Activated naive CD8-positive, alpha-beta T cell treated with anti-CD3 and anti-CD28 coated beads, Interleukin-2, amount 10 ng/mL, durations not matched to agents 7 days and 5 days (primary cell): Measurements from ENCODE around the gene TXNRD3. TPM values are rescaled to one million over a fixed set of nuclear protein-coding genes. Genes with fewer than 3 reads are reported as not detected.
"Not testable (repeated sequence)": the region's sequence is repeated elsewhere in the genome, so short reads cannot be mapped to it uniquely, and the experiment has no call there.

ENCODE experiments used
- ATAC-seq: fragments of 150-1000 bp; cut with Tn5 transposase; one replicate; pipeline ENCODE4 v1.10.0; 2021; ENCODE audit warnings: low read depth, moderate library complexity
- POLR2A ChIA-PET: fragments of 350-600 bp; sonication (Branson Sonifier 250); formaldehyde crosslinking; loops from one replicate; lab custom pipeline; 2021; ENCODE audit warnings: antibody characterized with exemption; lab: Charles Lee
- DNase-seq: peaks from one replicate; pipeline ENCODE4 v3.0.0; 2021
- H3K27ac Mint-ChIP-seq: one replicate; pipeline ENCODE4 v1.8.0; 2022; ENCODE audit warnings: mild to moderate bottlenecking, mixed read lengths
- H3K27me3 Mint-ChIP-seq: one replicate; pipeline ENCODE4 v1.8.0; 2022; ENCODE audit warnings: mild to moderate bottlenecking, moderate library complexity, mixed read lengths
- H3K36me3 Mint-ChIP-seq: one replicate; pipeline ENCODE4 v1.8.0; 2021; ENCODE audit warnings: mild to moderate bottlenecking, mixed read lengths
- H3K4me1 Mint-ChIP-seq: one replicate; pipeline ENCODE4 v1.8.0; 2021; ENCODE audit warnings: mixed read lengths
- H3K4me3 Mint-ChIP-seq: one replicate; pipeline ENCODE4 v1.8.0; 2022; ENCODE audit warnings: mild to moderate bottlenecking, moderate library complexity, mixed read lengths
- H3K9me3 Mint-ChIP-seq: one replicate; pipeline ENCODE4 v1.8.0; 2021; ENCODE audit warnings: mixed read lengths
- total RNA-seq, 2 experiments: library from RNA; stranded (reverse); gene quantifications; one replicate each; pipeline ENCODE4 v1.2.3, GENCODE V29; 2021

Gene TXNRD3
- total RNA-seq, 2 experiments from 2014 or later, result 1.1 to 1.5 TPM

GRCh38 chr3:126646674-126647073 lies 8.2 kb downstream of the TXNRD3 start:
- Mint-ChIP-seq H3K4me3 (no peak overlapping the region), H3K27me3 (peaks cover 3% of the 10 kb centered on the region), H3K36me3 (peaks cover 1% of the 10 kb centered on the region), H3K9me3 (peaks cover 2% of the 10 kb centered on the region), H3K27ac (no peak overlapping the region), H3K4me1 (no peaks in the 10 kb centered on the region)
- no peak for DNase-seq
- POLR2A ChIA-PET, result no interaction called here
- no peak for ATAC-seq

GRCh38 chr3:126644615-126645014 lies 10.3 kb downstream of the TXNRD3 start:
- Mint-ChIP-seq H3K36me3 (peaks cover 4% of the 10 kb centered on the region), H3K27me3 (peaks cover 3% of the 10 kb centered on the region), H3K27ac (no peak overlapping the region), H3K4me3 (no peak overlapping the region), H3K9me3 (no peaks in the 10 kb centered on the region), H3K4me1 (peaks cover 1% of the 10 kb centered on the region)
- ATAC-seq, result no peak
- DNase-seq, result no peak
- POLR2A ChIA-PET, result no interaction called here

GRCh38 chr3:126638790-126639189 lies 16.1 kb downstream of the TXNRD3 start:
- POLR2A ChIA-PET, result no interaction called here
- H3K4me3 Mint-ChIP-seq, result no peak overlapping the region
- no peak for DNase-seq
- H3K9me3 Mint-ChIP-seq, result no peaks in the 10 kb centered on the region
- peaks cover 1% of the 10 kb centered on the region for H3K4me1 Mint-ChIP-seq
- peaks cover 3% of the 10 kb centered on the region for H3K36me3 Mint-ChIP-seq
- no peak overlapping the region for H3K27ac Mint-ChIP-seq
- no peaks in the 10 kb centered on the region for H3K27me3 Mint-ChIP-seq
- no peak for ATAC-seq

- ATAC-seq (no peak), DNase-seq (no peak)
- Mint-ChIP-seq H3K4me1 (peaks cover 1% of the 10 kb centered on the region), H3K4me3 (no peak overlapping the region), H3K27ac (no peak overlapping the region), H3K9me3 (no peaks in the 10 kb centered on the region), H3K36me3 (peaks cover 3% of the 10 kb centered on the region), H3K27me3 (no peaks in the 10 kb centered on the region)
- POLR2A ChIA-PET, result no interaction called here
These were observed 18.5 kb downstream of the TXNRD3 start for GRCh38 chr3:126636436-126636835.

- Mint-ChIP-seq H3K27ac (no peak overlapping the region), H3K9me3 (no peaks in the 10 kb centered on the region), H3K36me3 (no peaks in the 10 kb centered on the region), H3K4me3 (no peak overlapping the region), H3K4me1 (peaks cover 7% of the 10 kb centered on the region), H3K27me3 (no peaks in the 10 kb centered on the region)
- ATAC-seq, result no peak
- DNase-seq, result no peak
- POLR2A ChIA-PET, result no interaction called here
These were observed 20.1 kb downstream of the TXNRD3 start for GRCh38 chr3:126634803-126635202.

- Mint-ChIP-seq H3K36me3 (peaks cover 1% of the 10 kb centered on the region), H3K27ac (no peak overlapping the region), H3K9me3 (no peaks in the 10 kb centered on the region), H3K4me3 (no peak overlapping the region), H3K4me1 (peaks cover 11% of the 10 kb centered on the region), H3K27me3 (no peaks in the 10 kb centered on the region)
- ATAC-seq (no peak), DNase-seq (no peak)
- POLR2A ChIA-PET, result no interaction called here
These were observed 24.9 kb downstream of the TXNRD3 start for GRCh38 chr3:126630020-126630419.

GRCh38 chr3:126625735-126626134 lies 29.2 kb downstream of the TXNRD3 start:
- H3K4me1 Mint-ChIP-seq, result peaks cover 11% of the 10 kb centered on the region
- H3K27ac Mint-ChIP-seq, H3K36me3 Mint-ChIP-seq, ATAC-seq, H3K4me3 Mint-ChIP-seq, DNase-seq, H3K9me3 Mint-ChIP-seq, POLR2A ChIA-PET, H3K27me3 Mint-ChIP-seq: not testable (repeated sequence)

GRCh38 chr3:126622694-126623093 lies 32.2 kb downstream of the TXNRD3 start:
- no peak overlapping the region for H3K4me3 Mint-ChIP-seq
- POLR2A ChIA-PET, result no interaction called here
- ATAC-seq (no peak), DNase-seq (no peak)
- H3K9me3 Mint-ChIP-seq, result no peaks in the 10 kb centered on the region
- no peak overlapping the region for H3K27ac Mint-ChIP-seq
- peaks cover 3% of the 10 kb centered on the region for H3K36me3 Mint-ChIP-seq
- H3K4me1 Mint-ChIP-seq, result no peaks in the 10 kb centered on the region
- no peaks in the 10 kb centered on the region for H3K27me3 Mint-ChIP-seq

- H3K9me3 Mint-ChIP-seq, result no peaks in the 10 kb centered on the region
- H3K36me3 Mint-ChIP-seq, result peaks cover 5% of the 10 kb centered on the region
- ATAC-seq (no peak), DNase-seq (no peak)
- no peak overlapping the region for H3K4me3 Mint-ChIP-seq
- no peak overlapping the region for H3K27ac Mint-ChIP-seq
- peaks cover 7% of the 10 kb centered on the region for H3K4me1 Mint-ChIP-seq
- POLR2A ChIA-PET, result no interaction called here
- H3K27me3 Mint-ChIP-seq, result no peaks in the 10 kb centered on the region
These were observed 33.1 kb downstream of the TXNRD3 start for GRCh38 chr3:126621627-126622345.

- ATAC-seq (no peak), DNase-seq (no peak)
- H3K36me3 Mint-ChIP-seq, result peaks cover 5% of the 10 kb centered on the region
- POLR2A ChIA-PET, result no interaction called here
- H3K27me3 Mint-ChIP-seq, result no peaks in the 10 kb centered on the region
- peaks cover 8% of the 10 kb centered on the region for H3K4me1 Mint-ChIP-seq
- H3K9me3 Mint-ChIP-seq, result no peaks in the 10 kb centered on the region
- H3K27ac Mint-ChIP-seq, result no peak overlapping the region
- H3K4me3 Mint-ChIP-seq, result no peak overlapping the region
These were observed 33.8 kb downstream of the TXNRD3 start for GRCh38 chr3:126621171-126621570.

- Mint-ChIP-seq H3K27ac (no peak overlapping the region), H3K9me3 (no peaks in the 10 kb centered on the region), H3K36me3 (peaks cover 7% of the 10 kb centered on the region), H3K4me1 (peaks cover 8% of the 10 kb centered on the region), H3K4me3 (no peak overlapping the region), H3K27me3 (no peaks in the 10 kb centered on the region)
- POLR2A ChIA-PET, result no interaction called here
- DNase-seq (no peak), ATAC-seq (no peak)
These were observed 34.2 kb downstream of the TXNRD3 start for GRCh38 chr3:126620738-126621137.

GRCh38 chr3:126618760-126619159 lies 36.2 kb downstream of the TXNRD3 start:
- Mint-ChIP-seq H3K4me1 (peaks cover 9% of the 10 kb centered on the region), H3K4me3 (no peak overlapping the region), H3K27ac (no peak overlapping the region), H3K27me3 (no peaks in the 10 kb centered on the region), H3K9me3 (no peaks in the 10 kb centered on the region), H3K36me3 (peaks cover 3% of the 10 kb centered on the region)
- no peak for ATAC-seq
- POLR2A ChIA-PET, result no interaction called here
- no peak for DNase-seq

- Mint-ChIP-seq H3K4me1 (peaks cover 14% of the 10 kb centered on the region), H3K36me3 (peaks cover 3% of the 10 kb centered on the region), H3K27me3 (no peaks in the 10 kb centered on the region), H3K9me3 (no peaks in the 10 kb centered on the region), H3K4me3 (no peak overlapping the region), H3K27ac (no peak overlapping the region)
- DNase-seq, result no peak
- no peak for ATAC-seq
- POLR2A ChIA-PET, result no interaction called here
These were observed 36.9 kb downstream of the TXNRD3 start for GRCh38 chr3:126618021-126618420.

GRCh38 chr3:126617571-126617970 lies 37.4 kb downstream of the TXNRD3 start:
- no peak overlapping the region for H3K4me3 Mint-ChIP-seq
- H3K27me3 Mint-ChIP-seq, result no peaks in the 10 kb centered on the region
- H3K36me3 Mint-ChIP-seq, result peaks cover 3% of the 10 kb centered on the region
- no peak overlapping the region for H3K27ac Mint-ChIP-seq
- peaks cover 14% of the 10 kb centered on the region for H3K4me1 Mint-ChIP-seq
- ATAC-seq (no peak), DNase-seq (no peak)
- no peaks in the 10 kb centered on the region for H3K9me3 Mint-ChIP-seq
- POLR2A ChIA-PET, result no interaction called here
